SK-N-SH (cell line): ENCODE measurements around the gene TIMELESS. TPM values are rescaled to one million over a fixed set of nuclear protein-coding genes. Genes with fewer than 3 reads are reported as not detected.

Experiments
- CTCF ChIA-PET: fragments of 300-600, 350-600 bp; formaldehyde crosslinking; extraction: SDS; loops from one replicate; lab custom pipeline; 2021; lab: Yijun Ruan, JAX
- POLR2A ChIA-PET: fragments of 350-600 bp; sonication (Branson Sonifier 250); formaldehyde crosslinking; extraction: SDS; loops from one replicate; lab custom pipeline; 2020; ENCODE audit warnings: antibody characterized with exemption, inconsistent platforms; lab: Yijun Ruan, JAX
- DNase-seq: peaks from one replicate; pipeline ENCODE4 v3.0.0; 2012
- H2AFZ ChIP-seq: fragments of 200-600 bp; sonication (generic); 2 replicates; pipeline ENCODE4 v1.8.1; 2016; ENCODE audit warnings: antibody characterized with exemption, mild to moderate bottlenecking, low read depth
- H3F3A ChIP-seq: fragments of 200-600 bp; sonication (generic); replicated peaks from 2 replicates; pipeline ENCODE3; 2016; ENCODE audit warnings: antibody characterized with exemption, mild to moderate bottlenecking; ENCODE audit not compliant: insufficient read depth
- H3K27ac ChIP-seq, 2 experiments: fragments of 200-500 bp in 1 of 2; fragments of 200-600 bp in 1 of 2; sonication (Bioruptor generic) in 1 of 2; sonication (generic), shearing (Covaris generic) in 1 of 2; 2 replicates each; pipeline versions ENCODE4 v1.5.1 to v1.6.1; 2014 to 2016; ENCODE audit warnings: low read depth in 2 of 2, inconsistent platforms in 1 of 2, low read length in 1 of 2, mild to moderate bottlenecking in 1 of 2, mixed read lengths in 1 of 2
- H3K27me3 ChIP-seq: fragments of 200-600 bp; sonication (generic), shearing (Covaris generic); 2 replicates; pipeline ENCODE4 v1.6.1; 2016; ENCODE audit warnings: mixed run types; ENCODE audit not compliant: insufficient read depth
- H3K36me3 ChIP-seq, 2 experiments: fragments of 200-500 bp in 1 of 2; fragments of 200-600 bp in 1 of 2; sonication (Bioruptor generic) in 1 of 2; sonication (generic) in 1 of 2; replicated peaks in 1 of 2; 2 replicates each; pipeline versions ENCODE3 to v1.5.1; 2014 to 2016; ENCODE audit warnings: low read length in 1 of 2, mild to moderate bottlenecking in 1 of 2; ENCODE audit not compliant: insufficient read depth in 2 of 2, control insufficient read depth in 1 of 2
- H3K4me1 ChIP-seq, 2 experiments: fragments of 200-500 bp in 1 of 2; fragments of 200-600 bp in 1 of 2; sonication (Bioruptor generic) in 1 of 2; sonication (generic), shearing (Covaris generic) in 1 of 2; 2 replicates each; pipeline versions ENCODE4 v1.5.1 to v1.6.1; 2014 to 2016; ENCODE audit warnings: low read depth in 1 of 2, low read length in 1 of 2, mixed run types in 1 of 2; ENCODE audit not compliant: insufficient read depth in 2 of 2, control insufficient read depth in 1 of 2
- H3K4me2 ChIP-seq: fragments of 200-600 bp; sonication (generic), shearing (Covaris generic); 2 replicates; pipeline ENCODE4 v1.6.1; 2017; ENCODE audit warnings: mixed run types
- H3K4me3 ChIP-seq, 2 experiments: fragments of 200-500 bp in 1 of 2; fragments of 200-600 bp in 1 of 2; sonication (Bioruptor generic) in 1 of 2; sonication (generic), shearing (Covaris generic) in 1 of 2; 2 replicates each; pipeline versions ENCODE4 v1.5.1 to v1.8.1; 2014 to 2016; ENCODE audit warnings: low read depth in 2 of 2, inconsistent platforms in 1 of 2, low read length in 1 of 2, mild to moderate bottlenecking in 1 of 2, mixed read lengths in 1 of 2, moderate library complexity in 1 of 2
- H3K79me2 ChIP-seq: fragments of 200-600 bp; sonication (generic); 2 replicates; pipeline ENCODE4 v1.8.1; 2017; ENCODE audit warnings: mild to moderate bottlenecking; ENCODE audit not compliant: insufficient read depth
- H3K9ac ChIP-seq: fragments of 200-600 bp; sonication (generic); 2 replicates; pipeline ENCODE4 v1.6.1; 2017; ENCODE audit warnings: mixed run types
- H3K9me2 ChIP-seq: fragments of 200-600 bp; sonication (generic); 2 replicates; pipeline ENCODE4 v1.6.1; 2017; ENCODE audit warnings: mixed run types
- H3K9me3 ChIP-seq: fragments of 200-600 bp; sonication (generic); 2 replicates; pipeline ENCODE4 v1.6.1; 2017; ENCODE audit warnings: mixed run types, mild to moderate bottlenecking, moderate library complexity
- H4K20me1 ChIP-seq: fragments of 200-600 bp; sonication (generic); 2 replicates; pipeline ENCODE4 v1.6.1; 2017; ENCODE audit warnings: mild to moderate bottlenecking, mixed run types; ENCODE audit not compliant: insufficient read depth
- CHD2 ChIP-seq: fragments of 150-350 bp; IDR thresholded peaks from 2 replicates; pipeline ENCODE4 v1.6.1; 2018; ENCODE audit warnings: low read length; ENCODE audit not compliant: partially characterized antibody
- ELF1 ChIP-seq: IDR thresholded peaks from 2 replicates; pipeline ENCODE4 v1.4.0; 2012
- GABPA ChIP-seq: IDR thresholded peaks from 2 replicates; pipeline ENCODE4 v1.4.0; 2012; ENCODE audit warnings: low read depth, mild to moderate bottlenecking
- GATA2 ChIP-seq: sonication (generic); formaldehyde crosslinking; IDR thresholded peaks from 2 replicates; pipeline ENCODE4 v1.5.0; 2020; ENCODE audit warnings: mild to moderate bottlenecking, missing genetic modification reagents
- MXI1 ChIP-seq: IDR thresholded peaks from 2 replicates; pipeline ENCODE4 v1.6.1; 2012; ENCODE audit warnings: mild to moderate bottlenecking, low read depth, low read length, improper control_type of control experiment
- NRF1 ChIP-seq: IDR thresholded peaks from 2 replicates; pipeline ENCODE4 v1.6.1; 2012; ENCODE audit warnings: low read depth, mild to moderate bottlenecking, low read length
- PBX3 ChIP-seq: IDR thresholded peaks from 2 replicates; pipeline ENCODE4; 2012
- POLR2AphosphoS5 ChIP-seq: IDR thresholded peaks from 2 replicates; pipeline ENCODE4 v1.6.1; 2012; ENCODE audit warnings: low read depth, low read length
- RCOR1 ChIP-seq: fragments of 150-350 bp; IDR thresholded peaks from 2 replicates; pipeline ENCODE4 v1.6.1; 2017; ENCODE audit warnings: antibody characterized with exemption, low read length
- RFX5 ChIP-seq: IDR thresholded peaks from 2 replicates; pipeline ENCODE4 v1.6.1; 2012; ENCODE audit warnings: mild to moderate bottlenecking, improper control_type of control experiment, low read length
- SIN3A ChIP-seq: IDR thresholded peaks from 2 replicates; pipeline ENCODE4 v1.6.1; 2012; ENCODE audit warnings: low read depth, mild to moderate bottlenecking, low read length, moderate library complexity, borderline replicate concordance
- SMC3 ChIP-seq: IDR thresholded peaks from 2 replicates; pipeline ENCODE4 v1.6.1; 2012; ENCODE audit warnings: low read depth, low read length, improper control_type of control experiment
- TAF1 ChIP-seq: IDR thresholded peaks from 2 replicates; pipeline ENCODE4 v1.6.1; 2012; ENCODE audit warnings: low read depth, mild to moderate bottlenecking, low read length, moderate library complexity, borderline replicate concordance
- TCF12 ChIP-seq: IDR thresholded peaks from 2 replicates; pipeline ENCODE4 v1.4.0; 2012
- TEAD4 ChIP-seq: IDR thresholded peaks from 2 replicates; pipeline ENCODE4 v1.4.0; 2012; ENCODE audit warnings: mild to moderate bottlenecking, borderline replicate concordance; ENCODE audit not compliant: insufficient read depth
- WGBS: methylation state at CpG from one replicate; pipeline ENCODE4 v1.1.6; 2017; ENCODE audit warnings: low lambda C conversion rate; 5-methylcytosine and 5-hydroxymethylcytosine counted together
- polyA plus RNA-seq, 3 experiments: library from polyadenylated mRNA; depleted of rRNA; stranded (reverse); fragments of >200 nt; gene quantifications; 2 replicates each; pipeline ENCODE4 v1.2.3, GENCODE V29; 2012
- TF ChIP-seq, protein P1 (sequence below): IDR thresholded peaks from 2 replicates; pipeline ENCODE4 v1.4.0; 2012; ENCODE audit warnings: low read depth, borderline replicate concordance
- TF ChIP-seq, protein P2 (sequence below): fragments of 150-350 bp; IDR thresholded peaks from 2 replicates; pipeline ENCODE4 v1.6.1; 2017; ENCODE audit warnings: antibody characterized with exemption, low read length, low read depth, borderline replicate concordance

The TIMELESS gene
- polyA plus RNA-seq, 1 of the 3 experiments (the other 2 are of a cell fraction) = 5.4 TPM

- Histone ChIP-seq H3K27ac (no peak overlapping the region), H3K4me3 (no peak overlapping the region), H3F3A (no peaks in the 10 kb centered on the region), H3K9me2 (no peaks in the 10 kb centered on the region), H4K20me1 (no peaks in the 10 kb centered on the region), H3K4me2 (no peak overlapping the region), H3K79me2 (no peaks in the 10 kb centered on the region), H2AFZ (no peak overlapping the region), H3K36me3 (no peaks in the 10 kb centered on the region), H3K27me3 (no peaks in the 10 kb centered on the region), H3K9me3 (no peaks in the 10 kb centered on the region), H3K9ac (no peak overlapping the region), H3K4me1 (no peaks in the 10 kb centered on the region)
- ChIA-PET POLR2A (no interaction called here), CTCF (no interaction called here)
- WGBS = 46% methylated on average over 3 of the region's 3 CpGs
- DNase-seq = no peak
- TF ChIP-seq MXI1 (no peak), TAF1 (no peak), GABPA (no peak), SMC3 (no peak), NRF1 (no peak), ELF1 (no peak), SIN3A (no peak), RFX5 (no peak), RCOR1 (no peak), CHD2 (no peak), GATA2 (CRISPR knock-in tag) (no peak), PBX3 (no peak), POLR2AphosphoS5 (no peak), TEAD4 (no peak), TCF12 (no peak)
- TF ChIP-seq, protein P1, sequence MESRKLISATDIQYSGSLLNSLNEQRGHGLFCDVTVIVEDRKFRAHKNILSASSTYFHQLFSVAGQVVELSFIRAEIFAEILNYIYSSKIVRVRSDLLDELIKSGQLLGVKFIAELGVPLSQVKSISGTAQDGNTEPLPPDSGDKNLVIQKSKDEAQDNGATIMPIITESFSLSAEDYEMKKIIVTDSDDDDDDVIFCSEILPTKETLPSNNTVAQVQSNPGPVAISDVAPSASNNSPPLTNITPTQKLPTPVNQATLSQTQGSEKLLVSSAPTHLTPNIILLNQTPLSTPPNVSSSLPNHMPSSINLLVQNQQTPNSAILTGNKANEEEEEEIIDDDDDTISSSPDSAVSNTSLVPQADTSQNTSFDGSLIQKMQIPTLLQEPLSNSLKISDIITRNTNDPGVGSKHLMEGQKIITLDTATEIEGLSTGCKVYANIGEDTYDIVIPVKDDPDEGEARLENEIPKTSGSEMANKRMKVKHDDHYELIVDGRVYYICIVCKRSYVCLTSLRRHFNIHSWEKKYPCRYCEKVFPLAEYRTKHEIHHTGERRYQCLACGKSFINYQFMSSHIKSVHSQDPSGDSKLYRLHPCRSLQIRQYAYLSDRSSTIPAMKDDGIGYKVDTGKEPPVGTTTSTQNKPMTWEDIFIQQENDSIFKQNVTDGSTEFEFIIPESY = no peak
- TF ChIP-seq, protein P2, sequence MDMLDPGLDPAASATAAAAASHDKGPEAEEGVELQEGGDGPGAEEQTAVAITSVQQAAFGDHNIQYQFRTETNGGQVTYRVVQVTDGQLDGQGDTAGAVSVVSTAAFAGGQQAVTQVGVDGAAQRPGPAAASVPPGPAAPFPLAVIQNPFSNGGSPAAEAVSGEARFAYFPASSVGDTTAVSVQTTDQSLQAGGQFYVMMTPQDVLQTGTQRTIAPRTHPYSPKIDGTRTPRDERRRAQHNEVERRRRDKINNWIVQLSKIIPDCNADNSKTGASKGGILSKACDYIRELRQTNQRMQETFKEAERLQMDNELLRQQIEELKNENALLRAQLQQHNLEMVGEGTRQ = no peak
Measured at GRCh38 chr12:56366948-56367347, 82.3 kb downstream of the TIMELESS start.

Other genes starting within 250 kb of the TIMELESS start
- 127 and 147 TPM in 2 replicates for gene RNF41, start 227.5 kb downstream of the TIMELESS start, polyA plus RNA-seq (2012; rRNA removed)
- gene NABP2, start 225.1 kb downstream of the TIMELESS start, polyA plus RNA-seq (2012; rRNA removed) = 49.3 and 52.3 TPM in 2 replicates
- gene SLC39A5, start 219.4 kb downstream of the TIMELESS start, polyA plus RNA-seq (2012; rRNA removed) = 0.12 TPM in 1 of 2 replicates, not detected in the other
- gene ANKRD52, start 191.0 kb downstream of the TIMELESS start, polyA plus RNA-seq (2012; rRNA removed) = 22.5 and 23.4 TPM in 2 replicates
- gene COQ10A, start 182.5 kb downstream of the TIMELESS start, polyA plus RNA-seq (2012; rRNA removed) = 42.2 and 56.2 TPM in 2 replicates
- 121 and 149 TPM in 2 replicates for gene CS, start 149.1 kb downstream of the TIMELESS start, polyA plus RNA-seq (2012; rRNA removed)
- gene CNPY2, start 133.4 kb downstream of the TIMELESS start, polyA plus RNA-seq (2012; rRNA removed) = 191 and 196 TPM in 2 replicates
- 37.1 and 66.9 TPM in 2 replicates for gene PAN2, start 115.4 kb downstream of the TIMELESS start, polyA plus RNA-seq (2012; rRNA removed)
- 0.29 and 0.46 TPM in 2 replicates for gene IL23A, start 110.5 kb downstream of the TIMELESS start, polyA plus RNA-seq (2012; rRNA removed)
- 58.1 and 91.4 TPM in 2 replicates for gene STAT2, start 89.3 kb downstream of the TIMELESS start, polyA plus RNA-seq (2012; rRNA removed)
- not detected in 2 replicates for gene APOF, start 86.6 kb downstream of the TIMELESS start, polyA plus RNA-seq (2012; rRNA removed)
- gene MIP, start 5.2 kb upstream of the TIMELESS start, polyA plus RNA-seq (2012; rRNA removed) = not detected in 2 replicates
- 2.6 and 3.5 TPM in 2 replicates for gene SPRYD4, start 19.2 kb upstream of the TIMELESS start, polyA plus RNA-seq (2012; rRNA removed)
- gene GLS2, start 38.7 kb upstream of the TIMELESS start, polyA plus RNA-seq (2012; rRNA removed) = 1.2 and 2.1 TPM in 2 replicates
- 8.9 and 12.2 TPM in 2 replicates for gene RBMS2, start 72.4 kb upstream of the TIMELESS start, polyA plus RNA-seq (2012; rRNA removed)
- 32.4 and 34.9 TPM in 2 replicates for gene BAZ2A, start 180.9 kb upstream of the TIMELESS start, polyA plus RNA-seq (2012; rRNA removed)
- gene ATP5F1B, start 196.6 kb upstream of the TIMELESS start, polyA plus RNA-seq (2012; rRNA removed) = 762 and 917 TPM in 2 replicates
- gene PTGES3, start 238.9 kb upstream of the TIMELESS start, polyA plus RNA-seq (2012; rRNA removed) = 38.9 and 40.5 TPM in 2 replicates